HG02759 (cell line): ENCODE results near the gene FLAD1.
A peak's percentile ranks its signal among the peaks of the same experiment; 100 is the strongest.

ENCODE experiments used
- ATAC-seq: cut with Tn5 transposase; IDR thresholded peaks from one replicate; pipeline ENCODE4 v1.9.1; 2021; ENCODE audit warnings: mild to moderate bottlenecking, moderate library complexity; ENCODE audit not compliant: unreplicated experiment

Gene FLAD1

GRCh38 chr1:155014709-155015508, 31.8 kb downstream of the FLAD1 start:
- ATAC-seq, result no peak

GRCh38 chr1:155015527-155016230, 32.5 kb downstream of the FLAD1 start:
- ATAC-seq, result no peak

DNA sequence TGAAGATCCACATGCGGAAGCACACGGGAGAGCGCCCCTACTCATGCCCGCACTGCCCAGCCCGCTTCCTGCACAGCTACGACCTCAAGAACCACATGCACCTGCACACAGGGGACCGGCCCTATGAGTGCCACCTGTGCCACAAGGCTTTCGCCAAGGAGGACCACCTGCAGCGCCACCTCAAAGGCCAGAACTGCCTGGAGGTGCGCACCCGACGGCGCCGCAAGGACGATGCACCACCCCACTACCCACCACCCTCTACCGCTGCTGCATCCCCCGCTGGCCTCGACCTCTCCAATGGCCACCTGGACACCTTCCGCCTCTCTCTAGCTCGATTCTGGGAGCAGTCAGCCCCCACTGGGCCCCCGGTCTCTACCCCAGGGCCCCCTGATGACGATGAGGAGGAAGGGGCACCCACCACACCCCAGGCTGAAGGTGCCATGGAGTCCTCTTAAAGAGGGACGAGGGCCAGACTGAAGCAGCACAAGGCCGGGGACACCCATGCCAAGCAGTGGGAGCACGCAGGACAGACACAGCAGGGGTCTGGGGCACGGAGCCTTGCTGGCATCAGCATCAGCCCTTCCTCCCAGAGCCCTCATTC, 33.2 kb downstream of the FLAD1 start:
- no peak for ATAC-seq

- ATAC-seq, result peak; percentile 80
Observed at GRCh38 chr1:155017041-155017945, 34.1 kb downstream of the FLAD1 start.

GRCh38 chr1:155017946-155018316, 34.8 kb downstream of the FLAD1 start:
- peak; percentile 16 for ATAC-seq

GRCh38 chr1:155018617-155019348, 35.6 kb downstream of the FLAD1 start:
- ATAC-seq, result no peak

DNA sequence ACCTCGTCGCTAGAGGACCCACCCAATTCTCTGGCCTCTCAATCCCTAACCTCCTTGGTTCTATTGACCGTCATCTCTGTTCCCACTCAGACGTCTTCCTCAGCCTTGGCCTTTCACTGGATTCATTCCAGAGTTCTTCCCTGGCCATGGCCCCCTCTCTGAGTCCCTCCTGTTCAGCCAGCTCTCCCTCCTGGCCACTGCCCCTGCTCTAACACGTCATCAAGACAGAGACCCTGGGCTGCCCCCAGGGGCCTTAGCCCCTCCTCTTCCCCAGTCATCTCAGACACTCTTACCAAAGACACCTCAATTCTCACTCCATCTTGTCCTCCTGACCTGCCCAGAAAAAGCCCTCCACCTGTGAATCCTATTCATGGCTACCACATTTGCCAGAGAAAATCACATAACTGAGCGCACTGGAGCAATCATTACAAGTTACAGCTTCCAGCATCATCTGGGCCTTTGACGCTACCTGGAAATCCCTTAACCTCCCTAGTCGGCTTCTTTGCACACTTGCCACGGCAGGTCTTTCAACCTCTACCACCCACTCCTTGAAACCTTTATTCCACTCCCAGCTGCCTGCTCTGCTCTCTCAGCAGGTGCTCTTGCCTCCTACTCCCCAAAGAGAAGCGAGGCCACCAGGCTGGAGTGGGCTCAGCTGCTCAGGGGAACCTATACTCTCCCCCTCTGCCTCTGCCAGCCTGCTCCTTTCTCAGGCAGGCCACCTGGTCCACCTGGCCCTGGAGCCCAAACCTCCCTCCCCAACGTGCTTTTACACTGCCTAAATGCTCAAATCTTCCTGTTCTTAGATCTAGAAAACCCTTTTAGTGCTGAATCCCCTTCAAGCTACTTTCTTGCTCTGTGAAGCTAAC, 36.5 kb downstream of the FLAD1 start:
- ATAC-seq, result no peak

DNA sequence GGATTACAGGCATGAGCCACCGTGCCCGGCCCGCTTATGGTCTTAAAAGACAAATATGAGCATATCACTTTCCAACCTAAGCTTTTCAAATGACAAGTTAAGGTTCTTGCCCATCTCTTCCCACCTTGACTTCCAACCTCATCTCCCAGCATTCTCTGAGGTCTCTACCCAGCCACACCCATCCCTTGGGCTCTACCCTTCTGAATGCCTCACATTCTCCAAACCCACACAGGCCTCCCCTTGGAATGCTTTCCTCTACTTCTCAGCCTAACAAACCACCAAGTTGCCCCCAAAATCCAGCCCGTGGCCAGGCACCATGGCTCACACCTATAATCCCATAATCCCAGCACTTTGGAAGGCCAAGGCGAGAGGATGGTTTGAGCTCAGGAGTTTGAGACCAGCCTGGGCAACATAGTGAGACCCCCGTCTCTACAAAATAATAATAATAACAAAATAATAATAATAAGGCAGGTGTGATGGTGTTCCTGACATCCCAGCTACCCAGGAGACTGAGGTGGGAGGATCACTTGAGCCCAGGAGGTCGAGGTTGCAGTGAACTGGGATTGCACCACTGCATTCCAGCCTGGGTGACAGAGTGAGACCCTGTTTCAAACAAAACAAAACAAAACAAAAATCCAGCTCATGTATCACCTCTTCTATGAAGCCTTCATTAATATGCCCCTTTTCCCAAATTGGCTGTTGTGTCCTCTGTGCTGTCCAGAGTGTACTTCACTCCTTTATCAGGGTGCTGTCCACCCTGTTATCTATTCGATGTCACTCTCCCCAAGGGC, 39.2 kb downstream of the FLAD1 start:
- no peak for ATAC-seq

DNA sequence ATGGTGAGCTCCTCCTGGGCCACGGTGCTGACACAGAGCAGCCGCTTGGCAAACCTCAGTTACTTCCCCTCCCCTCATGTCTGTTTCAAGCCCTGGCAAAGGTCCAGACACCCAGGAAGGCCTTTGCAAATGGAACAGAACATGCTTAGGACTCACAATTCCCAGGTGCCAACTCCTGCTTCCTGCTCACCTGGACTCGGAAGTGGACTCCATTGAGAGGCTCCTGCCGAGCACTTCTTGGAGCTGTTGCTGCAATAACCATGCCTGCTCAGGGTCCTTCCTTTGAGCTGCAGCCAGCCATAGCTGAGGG, 39.7 kb downstream of the FLAD1 start:
- no peak for ATAC-seq

DNA sequence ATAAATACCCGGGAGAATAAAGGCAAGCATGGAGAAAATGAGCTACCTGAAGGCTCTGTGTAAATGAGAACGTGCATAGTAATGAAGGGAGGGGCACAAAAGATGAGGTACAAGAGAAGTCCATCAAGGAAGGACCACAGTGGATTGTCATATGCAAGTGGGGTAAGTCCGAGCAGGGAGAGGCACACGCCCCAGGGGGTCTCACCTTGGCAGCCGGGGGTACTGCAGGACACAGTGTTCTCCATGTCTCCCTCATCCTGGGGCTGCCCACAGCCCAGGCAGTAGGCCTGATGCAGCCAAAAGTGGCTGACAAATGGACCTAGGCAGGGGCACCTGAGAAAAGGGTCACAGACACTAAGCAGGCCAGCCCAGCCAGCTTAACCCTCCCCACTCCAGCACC, 40.5 kb downstream of the FLAD1 start:
- no peak for ATAC-seq

DNA sequence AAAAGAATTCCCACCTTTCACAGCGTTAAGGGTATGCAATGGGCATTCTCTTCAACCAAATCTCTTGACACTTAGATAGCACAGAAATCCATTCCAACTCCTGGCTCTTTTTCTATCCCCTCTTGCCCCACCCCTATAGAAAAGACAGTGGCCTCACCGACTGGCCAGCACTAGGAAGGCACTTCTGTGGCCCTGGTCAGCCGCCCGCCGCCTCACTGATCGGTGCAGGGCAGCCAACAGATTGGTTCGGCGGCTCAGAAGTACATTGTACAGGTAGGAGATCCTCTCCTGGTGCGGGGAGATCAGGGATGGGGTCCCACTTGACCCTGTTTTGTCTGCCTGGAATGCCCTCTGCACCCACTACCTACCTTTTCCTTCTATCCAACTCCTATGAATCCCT, 41.2 kb downstream of the FLAD1 start:
- no peak for ATAC-seq

DNA sequence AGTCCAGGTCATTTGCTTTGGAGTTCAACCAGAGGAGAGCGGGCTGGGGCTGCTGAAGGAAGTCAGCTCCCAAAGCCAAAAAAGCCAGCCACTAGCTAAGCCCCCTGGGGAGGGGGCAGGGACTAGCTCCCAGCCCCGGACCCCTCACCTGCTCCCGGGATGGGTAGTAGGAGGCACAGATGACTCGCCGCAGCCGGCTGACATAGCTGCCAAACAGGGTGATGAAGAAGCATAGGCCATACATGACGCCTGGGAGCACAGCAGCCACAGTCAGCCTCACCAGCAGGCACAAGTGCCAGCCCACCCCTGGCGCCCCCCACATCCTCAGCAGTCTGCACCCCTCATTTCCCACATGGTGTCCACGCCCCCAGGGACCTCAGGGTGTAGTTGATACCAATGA, 43.0 kb downstream of the FLAD1 start:
- ATAC-seq, result no peak

DNA sequence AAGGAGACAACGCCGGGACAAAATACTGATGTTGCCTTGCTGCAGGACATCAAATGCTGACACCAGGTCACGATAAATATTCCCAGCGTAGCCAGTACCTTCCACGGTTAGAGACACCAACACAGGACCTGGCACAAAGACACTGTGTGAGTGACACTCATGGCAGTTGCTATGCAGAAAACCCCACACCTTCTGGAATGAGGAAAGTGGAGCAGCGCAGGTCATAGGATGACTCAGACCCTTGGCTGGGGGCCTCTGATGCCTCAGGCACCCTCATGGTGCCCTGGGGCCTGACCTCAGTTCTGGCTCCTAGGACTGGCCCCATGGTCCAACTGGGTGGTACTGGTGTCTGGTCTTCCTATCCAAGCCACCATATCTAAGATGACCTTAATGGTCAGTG, 43.4 kb downstream of the FLAD1 start:
- ATAC-seq, result no peak

DNA sequence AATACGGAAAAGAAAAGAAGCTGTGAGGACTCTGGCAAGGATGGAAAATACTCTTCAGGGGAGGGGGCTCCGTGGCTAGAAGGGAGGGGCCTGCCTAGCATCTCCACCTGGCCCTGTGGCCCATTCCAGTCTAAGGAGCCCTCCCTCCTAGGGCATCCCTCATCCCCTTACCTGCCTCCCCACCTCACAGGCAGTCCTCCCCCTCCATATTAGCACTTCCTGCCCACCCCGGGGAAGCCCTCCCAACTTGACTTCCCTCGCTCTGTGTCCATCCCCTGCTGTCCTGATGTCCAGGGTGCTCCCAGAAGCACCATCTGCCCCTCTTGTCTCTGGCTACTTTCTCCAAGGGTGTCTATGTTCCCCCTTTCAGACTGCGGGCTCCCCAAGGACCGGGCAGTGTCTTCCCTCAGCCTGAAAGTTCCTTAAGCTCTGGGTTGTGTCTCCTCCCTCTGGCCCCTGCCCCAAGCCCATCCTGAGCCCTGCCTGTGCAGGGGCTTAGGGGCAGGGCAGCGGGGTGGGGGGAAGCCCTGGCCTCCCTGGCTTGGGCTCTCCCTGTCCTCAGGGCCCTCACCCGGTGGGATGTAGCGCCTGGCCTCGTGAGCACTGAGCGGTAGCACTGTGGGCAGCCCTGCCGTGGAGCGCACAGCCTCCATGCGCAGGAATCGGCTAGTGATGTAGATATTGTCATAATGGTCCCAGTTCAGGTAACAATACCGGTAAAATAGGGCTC, 46.5 kb downstream of the FLAD1 start:
- no peak for ATAC-seq

- ATAC-seq, result no peak
Observed at GRCh38 chr1:155030243-155030795, 47.2 kb downstream of the FLAD1 start.

- no peak for ATAC-seq
Observed at GRCh38 chr1:155030899-155031298, 47.8 kb downstream of the FLAD1 start.

- no peak for ATAC-seq
Observed at GRCh38 chr1:155032886-155033285, 49.7 kb downstream of the FLAD1 start.

GRCh38 chr1:155033524-155033923, 50.4 kb downstream of the FLAD1 start, which contains the start of the genes DCST1 and DCST2:
Gene DCST1 (plus strand): TSS chr1:155033824. CDS start chr1:155034037, 213 bp downstream.
Gene DCST2 (minus strand): TSS chr1:155033781. CDS start chr1:155033701, 80 bp downstream.
- no peak for ATAC-seq
